ENCODE results near the gene KLHL6. TPM values are rescaled to one million over a fixed set of nuclear protein-coding genes. Genes with fewer than 3 reads are reported as not detected.

KLHL6 gene
- total RNA-seq, 2 experiments from 2014 or later: 32.4 to 32.6 TPM

DNA sequence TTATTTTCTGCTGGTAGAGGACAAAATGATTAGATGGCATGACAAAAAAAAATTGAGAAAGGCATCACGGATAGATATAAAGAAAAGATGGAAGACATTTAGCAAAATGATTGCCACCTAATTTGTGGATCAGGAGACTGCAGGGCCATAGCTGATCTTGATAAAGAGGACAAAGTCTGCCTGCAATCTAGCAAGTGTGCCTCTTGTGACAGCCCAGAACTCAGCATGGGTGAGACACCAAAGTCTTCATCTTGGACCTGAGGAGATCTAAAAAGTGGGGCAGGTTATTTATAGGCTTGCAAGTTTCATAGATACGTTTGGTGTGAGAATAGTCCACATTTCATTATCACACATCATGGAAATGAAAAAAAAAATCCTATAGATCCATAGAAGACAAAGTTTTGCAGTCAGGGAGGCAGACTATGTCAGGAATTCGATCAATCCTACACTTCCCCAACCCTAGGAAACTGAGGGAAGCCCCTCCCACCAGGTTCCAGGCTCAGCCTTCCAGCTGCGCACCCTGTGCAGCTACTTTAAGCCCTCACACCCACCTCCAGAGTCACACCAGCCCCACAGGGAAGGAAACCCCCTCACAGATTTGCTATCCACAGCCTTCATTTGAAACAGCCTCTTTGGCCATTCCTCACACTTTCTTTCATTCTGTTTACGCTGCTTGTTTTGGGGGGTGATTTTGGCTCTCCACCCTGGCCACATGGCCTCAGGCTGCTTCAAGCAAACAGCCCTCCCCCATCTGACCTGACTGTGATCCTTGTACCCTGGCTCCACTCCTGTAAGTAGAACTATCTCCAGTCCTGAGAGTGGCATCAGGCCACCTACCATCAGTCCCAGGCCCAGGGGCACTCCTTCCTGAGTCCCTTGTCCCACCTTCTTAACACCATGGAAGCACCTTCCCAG lies 28.1 kb upstream of the KLHL6 start:
- CTCF ChIA-PET: no interaction called here
- POLR2A ChIA-PET: no interaction called here
- Mint-ChIP-seq H3K27me3 (no peaks in the 10 kb centered on the region), H3K9me3 (peaks cover 1% of the 10 kb centered on the region), H3K27ac (no peak overlapping the region), H3K4me1 (ENCODE audit: low read depth) (peaks cover 15% of the 10 kb centered on the region), H3K36me3 (ENCODE audit: low read depth) (no peaks in the 10 kb centered on the region), H3K4me3 (no peak overlapping the region)
- ATAC-seq (no peak), DNase-seq (no peak)
- intact Hi-C loops (cut with micrococcal nuclease): no loop called here
- TF ChIP-seq CTCF (IDR thresholded peaks at IDR 0.05): no peak

- Mint-ChIP-seq H3K27ac (no peak overlapping the region), H3K36me3 (ENCODE audit: low read depth) (no peaks in the 10 kb centered on the region), H3K9me3 (peaks cover 1% of the 10 kb centered on the region), H3K4me3 (no peak overlapping the region), H3K4me1 (ENCODE audit: low read depth) (peaks cover 14% of the 10 kb centered on the region), H3K27me3 (no peaks in the 10 kb centered on the region)
- ChIA-PET CTCF (interaction anchor here (0.7 to 1.3 kb wide), 5 partner anchors 9 to 113 kb away, joined by 3 to 4 read pairs (median 3); no protein-coding TSS in a partner anchor), POLR2A (no interaction called here)
- no peak for ATAC-seq
- intact Hi-C loops (cut with micrococcal nuclease): no loop called here
- DNase-seq: no peak
- TF ChIP-seq CTCF (IDR thresholded peaks at IDR 0.05): no peak
Observed at GRCh38 chr3:183582161-183582560, 26.7 kb upstream of the KLHL6 start.

DNA sequence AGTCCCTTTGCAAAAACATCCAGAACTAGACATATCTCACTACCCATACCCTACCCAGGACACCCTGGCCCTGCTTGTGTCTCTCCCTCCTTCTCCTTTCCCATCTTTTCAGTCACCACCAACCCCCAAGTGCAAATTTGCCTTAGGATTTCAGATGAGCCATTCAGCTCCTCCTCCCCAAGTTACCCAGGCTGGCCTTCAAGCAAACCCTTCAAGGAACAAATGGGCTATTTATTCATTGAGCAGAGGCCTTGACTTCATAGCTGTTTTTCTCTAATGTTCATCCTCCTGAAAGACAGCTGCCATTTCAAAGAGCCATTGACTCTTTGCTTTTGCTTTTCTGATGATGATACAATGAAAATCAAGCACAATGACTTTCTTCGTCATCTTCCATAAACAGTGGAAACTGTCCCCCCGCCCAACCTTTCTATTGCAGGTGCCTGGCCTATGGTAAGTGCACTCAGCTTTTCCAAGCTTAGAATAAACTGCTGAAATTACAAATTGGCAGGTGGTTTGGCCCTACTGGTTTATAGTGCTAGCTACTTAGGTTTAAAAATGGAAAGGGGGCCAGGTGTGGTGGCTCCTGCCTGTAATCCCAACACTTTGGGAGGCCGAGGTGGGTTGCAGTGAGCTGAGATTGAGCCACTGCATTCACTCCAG lies 26.1 kb upstream of the KLHL6 start:
- ATAC-seq (no peak), DNase-seq (no peak)
- peaks cover 1% of the 10 kb centered on the region for H3K9me3 Mint-ChIP-seq
- intact Hi-C loops (cut with micrococcal nuclease): no loop called here
- H3K4me1 Mint-ChIP-seq (ENCODE audit: low read depth): peaks cover 9% of the 10 kb centered on the region
- no peak overlapping the region for H3K27ac Mint-ChIP-seq
- H3K27me3 Mint-ChIP-seq: no peaks in the 10 kb centered on the region
- ChIA-PET POLR2A (no interaction called here), CTCF (interaction anchor here (0.7 to 1.5 kb wide), 6 partner anchors 10 to 113 kb away, joined by 3 to 4 read pairs (median 3); no protein-coding TSS in a partner anchor)
- H3K36me3 Mint-ChIP-seq (ENCODE audit: low read depth): no peaks in the 10 kb centered on the region
- H3K4me3 Mint-ChIP-seq: no peak overlapping the region
- TF ChIP-seq CTCF (IDR thresholded peaks at IDR 0.05): no peak

- no peaks in the 10 kb centered on the region for H3K27me3 Mint-ChIP-seq
- DNase-seq (no peak), ATAC-seq (no peak)
- no peak for TF ChIP-seq CTCF (IDR thresholded peaks at IDR 0.05)
- H3K27ac Mint-ChIP-seq: no peak overlapping the region
- intact Hi-C loops (cut with micrococcal nuclease): no loop called here
- ChIA-PET CTCF (interaction anchor here (1.2 to 1.5 kb wide), 2 partner anchors 11 to 12 kb away, joined by 3 read pairs; no protein-coding TSS in a partner anchor), POLR2A (interaction anchor here (1.0 kb wide), 1 partner anchor 56 kb away, joined by 3 read pairs; no protein-coding TSS in a partner anchor)
- peaks cover 6% of the 10 kb centered on the region for H3K4me1 Mint-ChIP-seq (ENCODE audit: low read depth)
- no peaks in the 10 kb centered on the region for H3K36me3 Mint-ChIP-seq (ENCODE audit: low read depth)
- H3K9me3 Mint-ChIP-seq: no peaks in the 10 kb centered on the region
- H3K4me3 Mint-ChIP-seq: no peak overlapping the region
Observed at GRCh38 chr3:183579967-183580900, 24.7 kb upstream of the KLHL6 start.
